GM12891 (cell line): Measurements from ENCODE around the gene METTL15.

ENCODE experiments used
- PAX5 ChIP-seq: IDR thresholded peaks from 2 replicates; pipeline ENCODE4 v1.6.1; 2011; ENCODE audit warnings: low read length, moderate library complexity, mild to moderate bottlenecking; ENCODE audit not compliant: insufficient read depth, severe bottlenecking
- POLR2A ChIP-seq: IDR thresholded peaks from 2 replicates; pipeline ENCODE4 v1.6.1; 2011; ENCODE audit warnings: low read depth, low read length, control low read depth
- POLR2AphosphoS5 ChIP-seq: IDR thresholded peaks from 2 replicates; pipeline ENCODE4 v1.6.1; 2011; ENCODE audit warnings: low read depth, low read length, control low read depth
- POU2F2 ChIP-seq: IDR thresholded peaks from 2 replicates; pipeline ENCODE4 v1.6.1; 2011; ENCODE audit warnings: low read depth, mild to moderate bottlenecking, control low read depth, low read length, moderate library complexity
- SPI1 ChIP-seq: IDR thresholded peaks from 2 replicates; pipeline ENCODE4 v1.6.1; 2011; ENCODE audit warnings: low read depth, low read length, control low read depth
- TAF1 ChIP-seq: IDR thresholded peaks from 2 replicates; pipeline ENCODE4 v1.6.1; 2011; ENCODE audit warnings: low read depth, low read length, control low read depth

DNA sequence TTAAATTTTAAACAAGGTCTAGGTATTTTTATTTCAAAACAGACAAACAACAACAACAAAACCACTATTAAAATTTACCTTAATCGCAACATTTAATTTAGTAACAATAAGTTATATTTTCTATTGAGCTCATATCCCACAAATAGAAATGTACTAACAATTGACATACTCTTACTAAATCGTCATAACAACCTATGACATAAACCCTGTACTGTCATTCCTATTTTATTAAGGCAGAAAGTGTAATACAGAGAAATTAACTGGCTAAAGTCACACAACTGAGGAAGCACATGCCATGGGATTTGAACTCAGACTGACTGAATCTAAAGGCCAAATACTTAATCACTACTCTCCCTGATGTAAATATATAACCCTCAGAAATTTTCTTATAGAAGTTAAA is 3.2 kb upstream of the METTL15 start:
- TF ChIP-seq POLR2A (no peak), POLR2AphosphoS5 (no peak), SPI1 (no peak), PAX5 (no peak), TAF1 (no peak), POU2F2 (no peak)
